RWPE2 (cell line): ENCODE data around the gene DUSP16.

Experiments used
- ATAC-seq: fragments of 200-7000 bp; cut with Tn5 transposase; 3 replicates; pipeline ENCODE4 v1.9.1; 2021; ENCODE audit warnings: low read depth
- DNase-seq: peaks from one replicate; pipeline ENCODE4 v3.0.0-alpha.2; 2020; ENCODE audit warnings: low spot score
- H3K27ac ChIP-seq: fragments of 450-650 bp; 2 replicates; pipeline ENCODE4 v1.5.1; 2017; ENCODE audit warnings: mild to moderate bottlenecking; ENCODE audit not compliant: poor library complexity, severe bottlenecking
- H3K27me3 ChIP-seq: fragments of 250-450 bp; sonication (Bioruptor Pico); 2 replicates; pipeline ENCODE4 v1.5.1; 2021; ENCODE audit warnings: mild to moderate bottlenecking, moderate library complexity; ENCODE audit not compliant: insufficient read depth, poor library complexity, severe bottlenecking
- H3K36me3 ChIP-seq: fragments of 250-450 bp; sonication (Bioruptor Pico); 2 replicates; pipeline ENCODE4 v1.5.1; 2020; ENCODE audit warnings: low read depth, mild to moderate bottlenecking, moderate library complexity
- H3K4me1 ChIP-seq: fragments of 250-450 bp; sonication (Bioruptor Pico); 2 replicates; pipeline ENCODE4 v1.5.1; 2021; ENCODE audit warnings: mild to moderate bottlenecking, moderate library complexity; ENCODE audit not compliant: insufficient read depth, poor library complexity, severe bottlenecking
- H3K4me3 ChIP-seq: fragments of 250-450 bp; sonication (Bioruptor Pico); 2 replicates; pipeline ENCODE4 v1.5.1; 2021; ENCODE audit warnings: mild to moderate bottlenecking, moderate library complexity; ENCODE audit not compliant: severe bottlenecking
- H3K9me3 ChIP-seq: fragments of 250-450 bp; sonication (Bioruptor Pico); 2 replicates; pipeline ENCODE4 v1.5.1; 2021; ENCODE audit warnings: mild to moderate bottlenecking, moderate library complexity; ENCODE audit not compliant: severe bottlenecking
- CTCF ChIP-seq: fragments of 450-650 bp; IDR thresholded peaks from one replicate; pipeline ENCODE4 v1.5.1; 2017; ENCODE audit warnings: mild to moderate bottlenecking, moderate library complexity; ENCODE audit not compliant: poor library complexity, severe bottlenecking

DUSP16 gene

GRCh38 chr12:12469386-12469785 lies 93.3 kb downstream of the DUSP16 start:
- DNase-seq (peak; percentile 71), ATAC-seq (peak; percentile 82)
- TF ChIP-seq CTCF, result no peak
- H3K4me3 ChIP-seq, result no peak overlapping the region
- peaks cover 12% of the 10 kb centered on the region for H3K4me1 ChIP-seq
- H3K36me3 ChIP-seq, result no peaks in the 10 kb centered on the region
- no peaks in the 10 kb centered on the region for H3K27me3 ChIP-seq
- peak overlapping the region; percentile 39 for H3K27ac ChIP-seq
- no peaks in the 10 kb centered on the region for H3K9me3 ChIP-seq

DNA sequence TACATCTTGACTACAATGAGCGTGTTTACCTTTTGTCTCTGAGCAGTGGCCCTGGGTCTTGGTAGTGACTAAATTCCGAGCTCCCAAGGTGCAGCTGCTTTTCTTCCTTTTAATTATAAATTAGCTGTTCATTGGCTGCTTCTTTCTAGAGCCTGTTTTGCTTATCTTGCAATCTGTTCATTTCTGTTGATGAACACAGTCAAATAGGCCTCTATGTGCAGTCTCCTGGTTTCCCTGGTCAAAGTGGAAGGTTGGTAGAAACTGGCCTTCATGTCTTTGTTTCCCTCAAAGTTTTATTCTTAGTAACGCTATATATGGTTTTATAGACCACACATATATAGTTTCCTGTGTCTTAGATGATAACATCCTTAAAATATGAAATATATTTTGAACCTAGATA lies 94.1 kb downstream of the DUSP16 start:
- TF ChIP-seq CTCF, result no peak
- Histone ChIP-seq H3K27ac (peak overlapping the region; percentile 39), H3K9me3 (no peaks in the 10 kb centered on the region), H3K4me1 (peaks cover 12% of the 10 kb centered on the region), H3K27me3 (no peaks in the 10 kb centered on the region), H3K4me3 (no peak overlapping the region), H3K36me3 (no peaks in the 10 kb centered on the region)
- DNase-seq (no peak), ATAC-seq (no peak)

DNA sequence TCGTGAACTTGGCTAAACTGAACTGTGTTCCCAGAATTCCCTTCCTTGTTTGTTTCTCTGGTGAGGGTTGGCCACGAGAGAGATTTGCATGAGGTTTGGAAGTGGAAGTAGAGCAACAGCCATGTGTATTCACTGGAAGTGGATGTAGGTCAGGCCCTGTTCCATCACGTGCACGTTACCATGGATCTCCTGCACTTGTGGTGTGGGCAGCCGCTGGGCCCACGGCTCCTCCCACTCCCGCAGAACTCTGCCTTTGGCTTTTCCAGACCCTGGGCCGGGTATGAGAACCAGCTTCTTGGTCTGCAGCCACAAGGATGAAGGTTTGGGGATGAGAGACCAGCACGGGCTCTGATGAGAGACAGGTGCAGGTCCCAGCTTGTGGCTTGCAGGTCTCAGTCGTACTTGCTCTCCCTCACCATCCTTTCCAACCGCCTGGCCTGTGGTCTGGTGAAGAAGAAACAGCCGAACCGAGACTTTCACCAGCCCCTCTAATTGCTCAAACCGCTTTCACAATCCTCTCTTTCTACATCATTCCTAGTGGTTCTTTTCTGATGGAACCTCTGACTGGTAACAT lies 94.9 kb downstream of the DUSP16 start:
- Histone ChIP-seq H3K36me3 (no peaks in the 10 kb centered on the region), H3K4me3 (no peak overlapping the region), H3K27ac (no peak overlapping the region), H3K9me3 (no peaks in the 10 kb centered on the region), H3K4me1 (peaks cover 12% of the 10 kb centered on the region), H3K27me3 (no peaks in the 10 kb centered on the region)
- DNase-seq (no peak), ATAC-seq (no peak)
- TF ChIP-seq CTCF, result no peak

- Histone ChIP-seq H3K9me3 (no peaks in the 10 kb centered on the region), H3K27ac (no peak overlapping the region), H3K4me3 (no peak overlapping the region), H3K27me3 (no peaks in the 10 kb centered on the region), H3K4me1 (peaks cover 12% of the 10 kb centered on the region), H3K36me3 (no peaks in the 10 kb centered on the region)
- no peak for TF ChIP-seq CTCF
- ATAC-seq (no peak), DNase-seq (no peak)
These were observed 95.4 kb downstream of the DUSP16 start for GRCh38 chr12:12467264-12467663.

- Histone ChIP-seq H3K27me3 (no peaks in the 10 kb centered on the region), H3K27ac (no peak overlapping the region), H3K4me1 (peaks cover 12% of the 10 kb centered on the region), H3K36me3 (no peaks in the 10 kb centered on the region), H3K4me3 (no peak overlapping the region), H3K9me3 (no peaks in the 10 kb centered on the region)
- no peak for TF ChIP-seq CTCF
- DNase-seq (no peak), ATAC-seq (no peak)
These were observed 96.5 kb downstream of the DUSP16 start for GRCh38 chr12:12466157-12466556.
